ENCODE measurements around the gene DYNLRB2. TPM values are rescaled to one million over a fixed set of nuclear protein-coding genes. Genes with fewer than 3 reads are reported as not detected.

DYNLRB2 gene
- total RNA-seq, 4 donors from 2014 or later: 3.6 to 4.1 TPM; not detected in 2

- 59 to 74% methylated on average over 7 of the region's 7 CpGs for WGBS, 2 donors
- H3K4me3 ChIP-seq (ENCODE audit: low read depth, poor library complexity, severe bottlenecking): no peak overlapping the region
- no peak for TF ChIP-seq CTCF (IDR thresholded peaks at IDR 0.05)
- TF ChIP-seq POLR2A (IDR thresholded peaks at IDR 0.05): no peak
- no peak for DNase-seq (ENCODE audit: low spot score in 2 of 2)
- intact Hi-C loops (cut with DNase I; ENCODE audit: low total_unique reads): no loop called here
These were observed 50.5 kb downstream of the DYNLRB2 start for GRCh38 chr16:80591071-80591915.

- intact Hi-C loops (cut with DNase I; ENCODE audit: low total_unique reads): no loop called here
- DNase-seq (ENCODE audit: low spot score in 2 of 2): no peak
- WGBS, 2 donors: 83 to 87% methylated on average over 2 of the region's 2 CpGs
- TF ChIP-seq POLR2A (IDR thresholded peaks at IDR 0.05): no peak
- no peak overlapping the region for H3K4me3 ChIP-seq (ENCODE audit: low read depth, poor library complexity, severe bottlenecking)
These were observed 51.5 kb downstream of the DYNLRB2 start for GRCh38 chr16:80592273-80592672.

- intact Hi-C loops (cut with DNase I; ENCODE audit: low total_unique reads): no loop called here
These were observed 54.0 kb downstream of the DYNLRB2 start for GRCh38 chr16:80594756-80595155.

GRCh38 chr16:80596507-80597207 is 55.9 kb downstream of the DYNLRB2 start:
- 88 to 91% methylated on average over 7 of the region's 7 CpGs for WGBS, 2 donors
- TF ChIP-seq CTCF (IDR thresholded peaks at IDR 0.05): no peak
- no peak for TF ChIP-seq POLR2A (IDR thresholded peaks at IDR 0.05)
- no peak for DNase-seq (ENCODE audit: low spot score in 2 of 2)
- intact Hi-C loops (cut with DNase I; ENCODE audit: low total_unique reads): no loop called here
- no peak overlapping the region for H3K4me3 ChIP-seq (ENCODE audit: low read depth, poor library complexity, severe bottlenecking)

More at GRCh38 chr16:80594756-80595155, 54.0 kb downstream of the DYNLRB2 start:
- TF ChIP-seq POLR2A (IDR thresholded peaks at IDR 0.05): no peak
- TF ChIP-seq CTCF (IDR thresholded peaks at IDR 0.05): no peak
- H3K4me3 ChIP-seq (ENCODE audit: low read depth, poor library complexity, severe bottlenecking): no peak overlapping the region
- peak in 1 of 2 donors; percentile 64 for DNase-seq (ENCODE audit: low spot score in 2 of 2)

- no peak for TF ChIP-seq CTCF (IDR thresholded peaks at IDR 0.05)
- no peak for TF ChIP-seq POLR2A (IDR thresholded peaks at IDR 0.05)
- intact Hi-C loops (cut with DNase I; ENCODE audit: low total_unique reads): no loop called here
- WGBS, 2 donors: 76 to 82% methylated on average over 3 of the region's 3 CpGs
- peak in 1 of 2 donors; percentile 50 for DNase-seq (ENCODE audit: low spot score in 2 of 2)
- H3K4me3 ChIP-seq (ENCODE audit: low read depth, poor library complexity, severe bottlenecking): no peak overlapping the region
These were observed 58.7 kb downstream of the DYNLRB2 start for GRCh38 chr16:80599466-80599865.

All from lower leg skin (tissue), 4 donors.